ENCODE results near the gene OSTM1.

The OSTM1 gene

GRCh38 chr6:108119769-108120141 is 45.2 kb upstream of the OSTM1 start:
- Histone ChIP-seq H3K27me3 (replicated peaks; ENCODE audit: control insufficient read depth, insufficient read depth, low read length) (peaks cover 4% of the 10 kb centered on the region), H3K4me3 (replicated peaks; ENCODE audit: low read depth, low read length) (no peak overlapping the region), H3K36me3 (ENCODE audit: control insufficient read depth, insufficient read depth, low read length) (no peaks in the 10 kb centered on the region)
- no peak for DNase-seq (ENCODE audit: extremely low read depth, insufficient read length)
- no peak for TF ChIP-seq CTCF (IDR thresholded peaks at IDR 0.05; ENCODE audit: insufficient read depth, low read length, poor library complexity, severe bottlenecking)

GRCh38 chr6:108118810-108119768 is 44.5 kb upstream of the OSTM1 start:
- Histone ChIP-seq H3K27me3 (replicated peaks; ENCODE audit: control insufficient read depth, insufficient read depth, low read length) (peaks cover 3% of the 10 kb centered on the region), H3K4me3 (replicated peaks; ENCODE audit: low read depth, low read length) (peak overlapping the region; percentile 42), H3K36me3 (ENCODE audit: control insufficient read depth, insufficient read depth, low read length) (no peaks in the 10 kb centered on the region)
- no peak for TF ChIP-seq CTCF (IDR thresholded peaks at IDR 0.05; ENCODE audit: insufficient read depth, low read length, poor library complexity, severe bottlenecking)
- no peak for DNase-seq (ENCODE audit: extremely low read depth, insufficient read length)

- Histone ChIP-seq H3K36me3 (ENCODE audit: control insufficient read depth, insufficient read depth, low read length) (no peaks in the 10 kb centered on the region), H3K4me3 (replicated peaks; ENCODE audit: low read depth, low read length) (peak overlapping the region; percentile 61), H3K27me3 (replicated peaks; ENCODE audit: control insufficient read depth, insufficient read depth, low read length) (peaks cover 1% of the 10 kb centered on the region)
- no peak for TF ChIP-seq CTCF (IDR thresholded peaks at IDR 0.05; ENCODE audit: insufficient read depth, low read length, poor library complexity, severe bottlenecking)
- no peak for DNase-seq (ENCODE audit: extremely low read depth, insufficient read length)
Measured at GRCh38 chr6:108118359-108118724, 43.8 kb upstream of the OSTM1 start.

- Histone ChIP-seq H3K36me3 (ENCODE audit: control insufficient read depth, insufficient read depth, low read length) (no peaks in the 10 kb centered on the region), H3K4me3 (replicated peaks; ENCODE audit: low read depth, low read length) (peak overlapping the region; percentile 61), H3K27me3 (replicated peaks; ENCODE audit: control insufficient read depth, insufficient read depth, low read length) (peaks cover 4% of the 10 kb centered on the region)
- TF ChIP-seq CTCF (IDR thresholded peaks at IDR 0.05; ENCODE audit: insufficient read depth, low read length, poor library complexity, severe bottlenecking): no peak
- peak; percentile 50 for DNase-seq (ENCODE audit: extremely low read depth, insufficient read length)
Measured at GRCh38 chr6:108117427-108118358, 43.2 kb upstream of the OSTM1 start.

GRCh38 chr6:108116546-108117426 is 42.2 kb upstream of the OSTM1 start:
- Histone ChIP-seq H3K4me3 (replicated peaks; ENCODE audit: low read depth, low read length) (no peak overlapping the region), H3K27me3 (replicated peaks; ENCODE audit: control insufficient read depth, insufficient read depth, low read length) (peaks cover 4% of the 10 kb centered on the region), H3K36me3 (ENCODE audit: control insufficient read depth, insufficient read depth, low read length) (no peaks in the 10 kb centered on the region)
- DNase-seq (ENCODE audit: extremely low read depth, insufficient read length): no peak
- no peak for TF ChIP-seq CTCF (IDR thresholded peaks at IDR 0.05; ENCODE audit: insufficient read depth, low read length, poor library complexity, severe bottlenecking)

Measured in GM06990 (cell line).